Gastrocnemius medialis (tissue), 4 donors: Measurements from ENCODE around the gene MCEMP1. TPM values are rescaled to one million over a fixed set of nuclear protein-coding genes. Genes with fewer than 3 reads are reported as not detected.

Source experiments
- ATAC-seq, 2 donors: fragments of 150-250 bp; one replicate each; pipeline ENCODE4 v1.9.1; 2016
- DNase-seq, 2 donors: peaks; one replicate each; pipeline ENCODE4 v3.0.0-alpha.2; 2019
- H3K27ac ChIP-seq, 4 donors: fragments of 200-600 bp; sonication (generic); 1 replicate in 1 of 4; 2 replicates in 3 of 4; pipeline ENCODE4 v1.5.1; 2016 to 2018; ENCODE audit warnings: mild to moderate bottlenecking in 2 of 4, moderate library complexity in 1 of 4
- H3K27me3 ChIP-seq, 3 donors: fragments of 200-600 bp; sonication (generic) in 2 of 3; 1 replicate in 1 of 3; 2 replicates in 2 of 3; pipeline versions ENCODE4 v1.5.1 to v1.6.0; 2016 to 2019; ENCODE audit warnings: mild to moderate bottlenecking in 1 of 3, moderate library complexity in 1 of 3
- H3K36me3 ChIP-seq, 2 donors: fragments of 200-600 bp; sonication (generic) in 1 of 2; one replicate each; pipeline ENCODE4 v1.5.1; 2017 to 2018
- H3K4me1 ChIP-seq, 2 donors: fragments of 200-600 bp; sonication (generic) in 1 of 2; one replicate each; pipeline ENCODE4 v1.5.1; 2016 to 2017; ENCODE audit warnings: mild to moderate bottlenecking in 2 of 2
- H3K4me3 ChIP-seq, 4 donors: fragments of 200-600 bp; sonication (generic) in 3 of 4; 1 replicate in 1 of 4; 2 replicates in 3 of 4; pipeline ENCODE4 v1.5.1; 2016 to 2019; ENCODE audit warnings: mild to moderate bottlenecking in 2 of 4
- H3K9me3 ChIP-seq, 3 donors: fragments of 200-600 bp; sonication (generic) in 2 of 3; 1 replicate in 1 of 3; 2 replicates in 2 of 3; pipeline ENCODE4 v1.5.1; 2016 to 2019
- CTCF ChIP-seq, 5 experiments: fragments of 450-650 bp in 3 of 5; fragments of 200-600 bp in 2 of 5; sonication (generic) in 2 of 5; IDR thresholded peaks in 4 of 5; conservative IDR thresholded peaks in 1 of 5; 1 replicate in 4 of 5; 2 replicates in 1 of 5; pipeline ENCODE4 v1.5.1; 2016 to 2019; ENCODE audit warnings: antibody characterized with exemption in 5 of 5, mild to moderate bottlenecking in 3 of 5, moderate library complexity in 3 of 5
- POLR2A ChIP-seq, 2 donors: fragments of 450-650 bp; IDR thresholded peaks; one replicate each; pipeline ENCODE4 v1.6.1; 2017; ENCODE audit warnings: antibody characterized with exemption in 2 of 2, mild to moderate bottlenecking in 2 of 2, moderate library complexity in 2 of 2
- in situ Hi-C, 4 donors: fragments of 200-750 bp; cut with MboI; loops; one replicate each; pipeline versions ENCODE4 v1.15.0 to v1.8.0; 2017; ENCODE audit warnings: low sequenced_read_pairs in 4 of 4
- intact Hi-C: fragments of 100-400 bp; cut with DNase I; formaldehyde crosslinking; loops from one replicate; pipeline ENCODE4 v1.15.1; 2023; ENCODE audit warnings: low total_unique reads
- total RNA-seq, 4 donors: library from RNA; depleted of rRNA; stranded (reverse); fragments of >200 nt; gene quantifications; one replicate each; pipeline versions ENCODE4 v1.1.0 to v1.2.3, GENCODE V29; 2016

MCEMP1 gene
- total RNA-seq, 4 donors from 2014 or later: 0.16 to 1.2 TPM; not detected in 2

- H3K4me1 ChIP-seq: peaks cover 21 to 27% of the 10 kb centered on the region in 2 donors
- in situ Hi-C loops (no loop called here), intact Hi-C loops (no loop called here)
- no peak for DNase-seq
- peaks cover 10 to 15% (median 13%) of the 10 kb centered on the region in 3 donors for H3K27me3 ChIP-seq
- H3K27ac ChIP-seq: no peak overlapping the region
- peaks cover 0 to 7% of the 10 kb centered on the region in 2 donors for H3K36me3 ChIP-seq
- no peak for TF ChIP-seq CTCF (IDR thresholded peaks at IDR 0.05 in 4 of 5, conservative IDR thresholded peaks at IDR 0.05 in 1 of 5)
- no peak for TF ChIP-seq POLR2A (IDR thresholded peaks at IDR 0.05)
- no peak for ATAC-seq
- H3K9me3 ChIP-seq: no peaks in the 10 kb centered on the region
- H3K4me3 ChIP-seq: no peak overlapping the region
Measured at GRCh38 chr19:7631577-7631976, 45.3 kb upstream of the MCEMP1 start.

GRCh38 chr19:7632340-7633203 lies 44.3 kb upstream of the MCEMP1 start:
- TF ChIP-seq CTCF (IDR thresholded peaks at IDR 0.05 in 4 of 5, conservative IDR thresholded peaks at IDR 0.05 in 1 of 5): no peak
- TF ChIP-seq POLR2A (IDR thresholded peaks at IDR 0.05): no peak
- Histone ChIP-seq H3K27me3 (peaks cover 20 to 25% (median 23%) of the 10 kb centered on the region in 3 donors), H3K36me3 (no peaks in the 10 kb centered on the region), H3K4me1 (peaks cover 21 to 24% of the 10 kb centered on the region in 2 donors), H3K27ac (no peak overlapping the region), H3K9me3 (no peaks in the 10 kb centered on the region), H3K4me3 (no peak overlapping the region)
- intact Hi-C loops (no loop called here), in situ Hi-C loops (no loop called here)
- no peak for ATAC-seq
- DNase-seq: no peak

- in situ Hi-C loops: no loop called here
- H3K36me3 ChIP-seq: no peaks in the 10 kb centered on the region
- no peak within 1 kb of the TSS for H3K4me3 ChIP-seq
- H3K27ac ChIP-seq: no peak within 1 kb of the TSS
- DNase-seq (no peak), ATAC-seq (no peak)
- H3K9me3 ChIP-seq: no peaks in the 10 kb centered on the region
- no peak for TF ChIP-seq POLR2A (IDR thresholded peaks at IDR 0.05)
- no peak for TF ChIP-seq CTCF (IDR thresholded peaks at IDR 0.05 in 4 of 5, conservative IDR thresholded peaks at IDR 0.05 in 1 of 5)
- peaks cover 10 to 13% of the 10 kb centered on the region in 2 donors for H3K4me1 ChIP-seq
- intact Hi-C loops: no loop called here
- H3K27me3 ChIP-seq: peaks cover 30 to 36% (median 32%) of the 10 kb centered on the region in 3 donors
Measured at GRCh38 chr19:7633698-7634097, 43.2 kb upstream of the MCEMP1 start, which contains the start of gene PCP2. TSS of gene PCP2 (minus strand) at chr19:7633719. CDS start at chr19:7633457, 262 bp downstream.

GRCh38 chr19:7635670-7636069 lies 41.2 kb upstream of the MCEMP1 start:
- in situ Hi-C loops (no loop called here), intact Hi-C loops (no loop called here)
- Histone ChIP-seq H3K27me3 (peaks cover 30 to 42% (median 32%) of the 10 kb centered on the region in 3 donors), H3K9me3 (no peaks in the 10 kb centered on the region), H3K36me3 (no peaks in the 10 kb centered on the region), H3K4me1 (peaks cover 3 to 5% of the 10 kb centered on the region in 2 donors), H3K27ac (no peak overlapping the region), H3K4me3 (no peak overlapping the region)
- ATAC-seq (no peak), DNase-seq (no peak)
- TF ChIP-seq CTCF (IDR thresholded peaks at IDR 0.05 in 4 of 5, conservative IDR thresholded peaks at IDR 0.05 in 1 of 5): no peak
- TF ChIP-seq POLR2A (IDR thresholded peaks at IDR 0.05): no peak
